ENCODE results near the gene PLOD3.
"Not testable (repeated sequence)": the region's sequence is repeated elsewhere in the genome, so short reads cannot be mapped to it uniquely, and the experiment has no call there.

Gene PLOD3

GRCh38 chr7:101216001-101216859 is 1.2 kb downstream of the PLOD3 start:
- FAIRE-seq: no peak
- no peak for DNase-seq (ENCODE audit: low spot score)

- no peak for FAIRE-seq
Measured at GRCh38 chr7:101212014-101212413, 5.4 kb downstream of the PLOD3 start.

GRCh38 chr7:101211501-101211900 is 5.9 kb downstream of the PLOD3 start:
- no peak for FAIRE-seq
- DNase-seq (ENCODE audit: low spot score): no peak

More at GRCh38 chr7:101212014-101212413, 5.4 kb downstream of the PLOD3 start:
- no peak for DNase-seq (ENCODE audit: low spot score)

GRCh38 chr7:101210143-101210542 is 7.2 kb downstream of the PLOD3 start:
- FAIRE-seq: no peak
- DNase-seq (ENCODE audit: low spot score): no peak

GRCh38 chr7:101208794-101209193 is 8.6 kb downstream of the PLOD3 start:
- no peak for FAIRE-seq
- DNase-seq (ENCODE audit: low spot score): no peak

- DNase-seq (ENCODE audit: low spot score) (no peak), FAIRE-seq (no peak)
Measured at GRCh38 chr7:101207459-101207858, 9.9 kb downstream of the PLOD3 start.

GRCh38 chr7:101206665-101207042 is 10.7 kb downstream of the PLOD3 start:
- FAIRE-seq: no peak
- no peak for DNase-seq (ENCODE audit: low spot score)

- DNase-seq (ENCODE audit: low spot score) (no peak), FAIRE-seq (no peak)
Measured at GRCh38 chr7:101205901-101206664, 11.3 kb downstream of the PLOD3 start.

GRCh38 chr7:101203740-101204738 is 13.3 kb downstream of the PLOD3 start:
- FAIRE-seq; DNase-seq (ENCODE audit: low spot score): not testable (repeated sequence)

- FAIRE-seq: no peak
Measured at GRCh38 chr7:101202603-101202918, 14.8 kb downstream of the PLOD3 start.

GRCh38 chr7:101201695-101202602 is 15.4 kb downstream of the PLOD3 start:
- FAIRE-seq (no peak), DNase-seq (ENCODE audit: low spot score) (no peak)

More at GRCh38 chr7:101202603-101202918, 14.8 kb downstream of the PLOD3 start:
- DNase-seq (ENCODE audit: low spot score): no peak

- FAIRE-seq: no peak
- no peak for DNase-seq (ENCODE audit: low spot score)
Measured at GRCh38 chr7:101200862-101201599, 16.4 kb downstream of the PLOD3 start, which contains the start of gene MOGAT3. TSS of gene MOGAT3 (minus strand) at chr7:101201036. CDS start at chr7:101200854, 182 bp downstream.

GRCh38 chr7:101200504-101200861 is 16.9 kb downstream of the PLOD3 start:
- DNase-seq (ENCODE audit: low spot score) (no peak), FAIRE-seq (no peak)

- FAIRE-seq; DNase-seq (ENCODE audit: low spot score): not testable (repeated sequence)
Measured at GRCh38 chr7:101199522-101199921, 17.9 kb downstream of the PLOD3 start.

GRCh38 chr7:101198476-101198875 is 18.9 kb downstream of the PLOD3 start:
- no peak for FAIRE-seq

GRCh38 chr7:101197991-101198390 is 19.4 kb downstream of the PLOD3 start:
- FAIRE-seq: no peak

More at GRCh38 chr7:101198476-101198875, 18.9 kb downstream of the PLOD3 start:
- no peak for DNase-seq (ENCODE audit: low spot score)

GRCh38 chr7:101195884-101196283 is 21.5 kb downstream of the PLOD3 start:
- DNase-seq (ENCODE audit: low spot score) (no peak), FAIRE-seq (no peak)

More at GRCh38 chr7:101197991-101198390, 19.4 kb downstream of the PLOD3 start:
- DNase-seq (ENCODE audit: low spot score): no peak

- no peak for DNase-seq (ENCODE audit: low spot score)
- FAIRE-seq: no peak
Measured at GRCh38 chr7:101189109-101189508, 28.3 kb downstream of the PLOD3 start.

- no peak for DNase-seq (ENCODE audit: low spot score)
- no peak for FAIRE-seq
Measured at GRCh38 chr7:101186844-101187428, 30.4 kb downstream of the PLOD3 start.

Measured in RCC 7860 (cell line).